22Rv1 (cell line): ENCODE results near the gene ZNF414.

ENCODE experiments used
- H3K27ac ChIP-seq: fragments of 450-650 bp; 2 replicates; pipeline ENCODE4 v1.5.1; 2017
- CTCF ChIP-seq: fragments of 450-650 bp; IDR thresholded peaks from 2 replicates; pipeline ENCODE4 v1.5.1; 2017; ENCODE audit warnings: mild to moderate bottlenecking
- ZFX ChIP-seq: fragments of 450-650 bp; IDR thresholded peaks from 2 replicates; pipeline ENCODE4 v1.6.1; 2017; ENCODE audit warnings: antibody characterized with exemption, borderline replicate concordance

Gene ZNF414

GRCh38 chr19:8545743-8546142 is 31.8 kb upstream of the ZNF414 start:
- H3K27ac ChIP-seq = no peak overlapping the region
- TF ChIP-seq ZFX (no peak), CTCF (no peak)

- no peak overlapping the region for H3K27ac ChIP-seq
- TF ChIP-seq ZFX (no peak), CTCF (no peak)
Observed at GRCh38 chr19:8544168-8544567, 30.2 kb upstream of the ZNF414 start.

- TF ChIP-seq CTCF (no peak), ZFX (no peak)
Observed at GRCh38 chr19:8539621-8540149, 25.7 kb upstream of the ZNF414 start.

GRCh38 chr19:8537099-8537498 is 23.1 kb upstream of the ZNF414 start:
- TF ChIP-seq CTCF (no peak), ZFX (no peak)
- H3K27ac ChIP-seq = no peak overlapping the region

More at GRCh38 chr19:8539621-8540149, 25.7 kb upstream of the ZNF414 start:
- no peak overlapping the region for H3K27ac ChIP-seq

GRCh38 chr19:8536282-8536681 is 22.3 kb upstream of the ZNF414 start:
- no peak overlapping the region for H3K27ac ChIP-seq
- TF ChIP-seq CTCF (no peak), ZFX (no peak)

GRCh38 chr19:8532225-8532624 is 18.3 kb upstream of the ZNF414 start:
- no peak overlapping the region for H3K27ac ChIP-seq
- TF ChIP-seq CTCF = no peak
- TF ChIP-seq ZFX = no peak

GRCh38 chr19:8531470-8531869 is 17.5 kb upstream of the ZNF414 start:
- TF ChIP-seq CTCF (no peak), ZFX (no peak)
- no peak overlapping the region for H3K27ac ChIP-seq
